Lower leg skin (tissue), 3 donors: ENCODE data around the gene PUS10.

Experiments
- CTCF ChIP-seq, 3 donors: fragments of 450-650 bp; IDR thresholded peaks; one replicate each; pipeline ENCODE4 v1.5.1; 2016; ENCODE audit warnings: antibody characterized with exemption in 3 of 3, mild to moderate bottlenecking in 3 of 3, moderate library complexity in 2 of 3
- POLR2A ChIP-seq, 2 donors: fragments of 450-650 bp; IDR thresholded peaks; one replicate each; pipeline ENCODE4 v1.6.1; 2016 to 2017; ENCODE audit warnings: antibody characterized with exemption in 2 of 2, mild to moderate bottlenecking in 1 of 2, moderate library complexity in 1 of 2

GRCh38 chr2:60974652-60975051 lies 43.4 kb downstream of the PUS10 start:
- TF ChIP-seq CTCF (IDR thresholded peaks at IDR 0.05) (no peak), POLR2A (IDR thresholded peaks at IDR 0.05) (no peak)
